ENCODE results near the gene BCL7B.

BCL7B gene

DNA sequence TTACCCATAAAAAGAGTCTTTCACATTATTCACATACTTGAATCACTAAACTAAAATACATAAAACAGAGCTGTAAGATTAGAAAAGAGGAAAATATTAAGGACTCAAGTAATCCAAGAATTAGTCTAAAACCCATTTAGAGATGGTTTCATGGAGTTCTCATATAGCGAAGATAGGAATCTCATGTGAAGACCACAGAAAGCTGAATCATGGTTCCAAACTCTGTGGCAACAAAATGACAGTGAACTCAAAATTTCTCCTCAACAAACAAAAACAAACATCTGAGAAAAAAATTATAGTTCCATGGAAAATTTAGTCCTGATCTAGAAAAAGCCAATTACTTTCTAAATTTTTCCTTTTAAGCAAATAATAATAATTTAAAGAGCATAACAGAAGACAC is 70.0 kb downstream of the BCL7B start:
- no peak for ATAC-seq
